Inferior parietal cortex (tissue), 1 donor: ENCODE measurements around the gene HSD17B1.
A peak's percentile ranks its signal among the peaks of the same experiment; 100 is the strongest.

ENCODE experiments used
- DNase-seq: peaks from one replicate; pipeline ENCODE4 v3.0.0-alpha.2; 2016; ENCODE audit errors: extremely low spot score

HSD17B1 gene

GRCh38 chr17:42566883-42567573, 14.3 kb downstream of the HSD17B1 start, which contains the start of gene MLX:
Gene MLX (plus strand): TSS chr17:42567100. CDS start chr17:42567125, 25 bp downstream.
- DNase-seq = peak; percentile 92

DNA sequence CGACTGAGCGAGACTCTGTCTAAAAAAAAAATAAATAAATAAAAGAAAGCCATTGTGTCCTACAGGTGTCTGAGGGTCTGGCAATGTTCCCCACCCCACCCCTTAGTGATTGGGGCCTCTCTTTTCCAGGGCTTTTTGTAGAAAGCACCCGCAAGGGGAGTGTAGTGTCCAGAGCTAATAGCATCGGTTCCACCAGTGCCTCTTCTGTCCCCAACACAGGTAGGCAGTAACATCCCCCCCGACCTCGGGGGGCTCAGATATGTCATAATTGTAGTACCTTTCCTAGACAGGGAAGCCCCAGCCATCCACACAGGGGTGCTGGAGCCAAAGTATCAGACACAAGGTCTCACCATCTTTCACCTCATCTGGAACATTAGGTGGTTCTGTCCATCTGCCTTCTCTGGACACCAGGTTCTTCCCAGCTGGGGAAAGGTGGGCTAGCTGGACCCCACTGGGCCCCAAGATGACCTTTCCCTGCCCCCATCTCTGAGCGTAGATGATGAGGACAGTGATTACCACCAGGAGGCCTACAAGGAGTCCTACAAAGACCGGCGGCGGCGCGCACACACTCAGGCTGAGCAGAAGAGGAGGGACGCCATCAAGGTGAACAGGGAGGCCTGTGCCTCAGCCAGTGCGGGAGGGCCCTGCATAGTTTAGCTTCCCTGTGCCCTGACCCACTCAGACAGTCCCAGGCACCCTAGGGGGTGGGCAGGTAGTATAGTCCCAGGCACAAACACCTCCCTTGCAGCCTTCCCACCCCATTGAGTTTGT, 15.8 kb downstream of the HSD17B1 start:
- no peak for DNase-seq

GRCh38 chr17:42571435-42572225, 18.9 kb downstream of the HSD17B1 start:
- DNase-seq = no peak

- DNase-seq = no peak
These were observed 20.4 kb downstream of the HSD17B1 start for GRCh38 chr17:42573095-42573494.

DNA sequence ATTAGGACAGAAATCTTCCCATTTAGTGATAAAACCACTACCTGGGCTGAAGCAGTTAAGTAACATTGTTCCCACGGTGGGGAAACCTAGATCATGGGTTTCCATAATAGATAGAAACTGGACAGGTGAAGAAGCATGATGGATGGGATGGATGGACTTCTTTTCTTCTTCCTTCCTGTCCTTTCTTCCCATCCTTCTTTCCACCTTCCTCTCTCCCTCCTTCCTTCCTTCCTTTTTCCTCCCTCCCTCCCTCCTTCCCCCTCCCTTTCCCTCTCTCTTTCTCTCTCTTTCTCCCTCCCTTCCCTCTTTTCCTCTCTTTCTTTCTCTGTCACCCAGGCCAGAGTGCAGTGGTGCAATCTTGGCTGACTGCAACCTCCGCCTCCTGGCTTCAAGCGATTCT, 21.7 kb downstream of the HSD17B1 start:
- no peak for DNase-seq

GRCh38 chr17:42577140-42577531, 24.4 kb downstream of the HSD17B1 start:
- no peak for DNase-seq

DNA sequence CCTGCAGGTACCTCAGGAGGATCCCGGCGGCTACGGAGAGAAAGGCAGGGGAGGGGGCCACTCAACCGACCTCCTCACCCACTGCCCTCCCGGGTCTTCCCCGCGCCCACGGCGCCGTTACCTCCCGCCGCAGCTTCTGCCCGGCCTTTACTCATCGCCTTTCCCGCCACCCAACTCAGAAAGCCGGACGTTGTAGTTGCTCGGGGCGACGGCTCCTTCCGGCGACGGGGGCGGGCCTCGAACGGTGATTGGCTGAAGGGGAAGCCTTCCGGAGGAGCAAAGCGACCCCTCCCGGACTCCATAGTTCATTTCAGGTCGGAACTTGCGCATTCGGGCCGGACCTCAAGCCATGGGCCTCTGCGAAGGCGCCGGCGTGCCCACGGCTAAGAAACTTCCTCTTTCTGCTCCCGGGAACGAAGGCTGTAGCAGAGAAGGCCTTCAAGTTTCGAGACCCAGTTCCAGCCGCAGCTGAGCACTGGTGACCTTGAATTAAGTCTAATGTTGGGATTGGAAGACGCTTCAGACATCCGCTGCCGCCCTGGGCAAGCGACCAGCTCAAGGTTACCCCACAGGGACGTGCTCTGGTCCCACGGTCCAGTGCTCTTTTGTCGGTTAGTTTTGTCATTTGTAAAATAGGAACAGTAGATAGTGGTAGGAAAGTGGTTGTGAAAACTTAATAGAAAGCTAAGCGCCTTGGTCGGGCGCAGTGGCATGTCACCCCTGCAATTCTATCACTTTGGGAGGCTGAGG, 25.0 kb downstream of the HSD17B1 start, which contains the start of gene PSMC3IP:
PSMC3IP (minus strand) TSS at position 198 of the 750 bp plus-strand sequence; CDS start at position 155, 43 bp downstream.
- DNase-seq = peak; percentile 96

GRCh38 chr17:42578282-42578869, 25.7 kb downstream of the HSD17B1 start:
- DNase-seq = peak; percentile 77

GRCh38 chr17:42579794-42580551, 27.2 kb downstream of the HSD17B1 start:
- DNase-seq = no peak

GRCh38 chr17:42581744-42582270, 29.1 kb downstream of the HSD17B1 start:
- no peak for DNase-seq

- DNase-seq = no peak
These were observed 32.2 kb downstream of the HSD17B1 start for GRCh38 chr17:42584880-42585279.

DNA sequence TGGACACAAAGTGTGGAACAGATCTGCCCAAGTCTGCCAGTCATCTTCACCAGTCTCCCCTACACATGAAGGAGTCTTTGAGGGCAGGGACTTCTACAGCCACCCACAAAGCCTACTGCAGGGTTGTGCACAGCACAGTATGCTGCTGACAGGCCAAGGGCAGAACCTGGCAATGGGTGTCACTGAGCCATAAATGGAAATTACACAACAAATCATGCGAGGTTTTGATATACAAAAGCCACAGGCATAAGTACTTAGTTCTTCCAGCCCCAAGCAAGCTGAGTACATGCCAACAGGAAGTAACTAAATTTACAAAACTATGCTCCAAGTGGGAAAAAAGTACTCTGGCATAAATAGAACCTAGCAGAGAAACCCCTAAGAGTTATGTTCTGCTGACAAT, 32.6 kb downstream of the HSD17B1 start:
- no peak for DNase-seq

DNA sequence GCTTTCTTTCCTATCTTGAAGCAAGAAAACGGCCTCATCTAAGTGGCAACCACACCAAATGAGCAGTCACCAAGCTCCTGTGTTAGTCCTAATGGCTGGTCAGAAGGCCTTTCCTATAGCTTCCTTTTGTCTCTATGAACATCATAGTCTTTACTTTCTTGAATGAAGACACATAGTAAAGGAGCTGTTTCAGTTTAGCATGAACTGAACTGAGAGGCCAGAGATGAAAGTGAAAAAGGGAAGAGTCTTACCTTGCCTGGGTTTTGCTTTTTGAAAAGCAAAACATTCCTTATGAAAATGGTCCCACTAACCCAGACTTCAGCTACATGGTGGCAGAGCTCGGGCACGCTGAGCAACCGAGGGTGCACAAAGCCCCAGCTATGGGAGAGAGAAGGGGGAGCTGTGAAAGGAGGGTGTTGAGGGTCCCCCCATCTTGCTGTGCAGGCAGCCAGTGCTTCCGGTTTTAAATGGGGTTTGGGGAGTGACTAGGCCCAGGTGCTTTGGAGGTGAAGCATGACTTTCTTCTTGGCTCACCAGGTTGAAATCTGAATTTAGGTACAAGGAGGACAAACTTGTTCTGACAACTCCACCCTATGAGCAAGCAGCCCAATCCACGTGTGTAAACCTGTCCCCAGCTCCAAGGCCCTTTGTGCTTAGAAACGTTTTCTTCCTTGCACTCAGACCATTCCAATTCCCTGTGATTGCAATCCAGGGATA, 33.9 kb downstream of the HSD17B1 start:
- DNase-seq = no peak

DNA sequence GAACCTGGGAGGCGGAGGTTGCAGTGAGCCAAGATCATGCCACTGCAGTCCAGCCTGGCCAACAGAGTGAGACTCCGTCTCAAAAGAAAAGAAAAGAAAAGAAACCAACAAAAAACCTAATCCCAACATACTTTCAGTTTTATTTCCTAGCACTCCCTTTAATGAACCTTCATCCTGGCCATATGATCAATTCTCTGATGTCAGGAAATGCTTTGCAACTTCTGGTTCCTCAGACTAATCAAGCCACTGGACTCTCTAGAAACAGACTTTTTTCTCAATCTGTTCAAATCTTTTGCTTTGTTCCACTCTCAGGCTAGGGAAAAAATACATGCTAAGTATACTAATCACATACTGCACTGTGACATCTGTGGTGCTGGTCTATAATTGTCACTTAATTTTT, 38.2 kb downstream of the HSD17B1 start:
- DNase-seq = no peak

- DNase-seq = no peak
These were observed 38.7 kb downstream of the HSD17B1 start for GRCh38 chr17:42591411-42591810.

DNA sequence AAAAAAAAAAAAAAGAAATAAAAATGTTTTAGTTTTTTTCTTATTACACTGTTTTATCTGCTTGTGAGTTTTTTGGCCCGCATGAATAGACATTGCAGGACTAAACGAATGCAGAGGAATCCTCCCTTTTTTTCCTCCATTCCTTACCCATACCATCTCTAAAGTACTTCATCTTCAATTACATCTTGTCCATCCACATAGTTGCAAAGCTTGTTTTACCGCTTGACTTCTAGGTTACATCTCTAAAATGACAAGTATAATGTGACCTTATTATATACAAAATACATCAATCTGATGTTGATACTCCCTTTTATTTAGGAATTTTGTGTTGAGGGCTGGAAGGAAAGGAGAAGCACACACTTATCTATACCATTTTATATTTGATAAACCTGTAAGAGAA, 43.7 kb downstream of the HSD17B1 start:
- no peak for DNase-seq

GRCh38 chr17:42598905-42599304, 46.2 kb downstream of the HSD17B1 start:
- DNase-seq = no peak

GRCh38 chr17:42603318-42603717, 50.6 kb downstream of the HSD17B1 start:
- DNase-seq = no peak
